GM19372 (cell line): ENCODE results near the gene LSM14B.
"Not testable (repeated sequence)": the region's sequence is repeated elsewhere in the genome, so short reads cannot be mapped to it uniquely, and the experiment has no call there.

Source experiments
- ATAC-seq: cut with Tn5 transposase; IDR thresholded peaks from one replicate; pipeline ENCODE4 v1.9.1; 2021; ENCODE audit warnings: mild to moderate bottlenecking, low read depth, moderate library complexity; ENCODE audit not compliant: unreplicated experiment

LSM14B gene

DNA sequence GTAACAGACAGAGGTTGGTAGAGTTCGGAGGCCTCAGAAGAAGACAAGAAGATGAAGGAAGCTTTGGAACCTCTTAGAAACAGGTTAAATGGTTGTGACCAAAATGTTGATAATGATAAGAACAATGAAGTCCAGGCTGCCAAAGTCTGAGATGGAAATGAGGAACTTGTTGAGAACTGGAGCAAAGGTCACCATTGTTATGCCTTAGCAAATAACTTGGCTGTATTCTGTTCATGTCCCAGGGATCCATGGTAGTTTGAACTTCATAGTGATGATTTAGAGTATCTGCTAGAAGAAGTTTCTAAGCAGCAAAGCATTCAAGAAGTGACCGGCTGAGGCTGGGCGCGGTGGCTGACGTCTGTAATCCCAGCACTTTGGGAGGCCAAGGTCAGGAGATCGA lies 11.1 kb upstream of the LSM14B start:
- ATAC-seq, result no peak

DNA sequence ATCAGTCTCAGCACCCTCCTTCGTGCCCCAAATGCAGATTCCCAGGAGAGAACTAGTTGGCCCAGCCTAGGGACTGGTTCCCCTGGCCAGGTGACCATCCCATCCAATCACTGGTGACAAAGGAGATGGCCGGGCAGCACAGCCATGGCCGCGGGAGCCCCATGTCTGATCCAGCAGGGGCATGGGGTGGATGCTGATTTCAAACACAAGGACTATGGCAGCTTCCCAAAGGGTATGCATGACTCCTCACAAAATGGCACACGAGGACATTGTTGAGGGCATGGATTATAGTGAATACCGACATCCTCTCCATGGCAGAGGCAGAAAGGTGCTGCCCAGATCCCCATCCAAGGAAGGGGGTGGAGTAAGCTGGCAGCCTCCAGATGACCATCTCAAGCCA lies 9.9 kb upstream of the LSM14B start:
- no peak for ATAC-seq

DNA sequence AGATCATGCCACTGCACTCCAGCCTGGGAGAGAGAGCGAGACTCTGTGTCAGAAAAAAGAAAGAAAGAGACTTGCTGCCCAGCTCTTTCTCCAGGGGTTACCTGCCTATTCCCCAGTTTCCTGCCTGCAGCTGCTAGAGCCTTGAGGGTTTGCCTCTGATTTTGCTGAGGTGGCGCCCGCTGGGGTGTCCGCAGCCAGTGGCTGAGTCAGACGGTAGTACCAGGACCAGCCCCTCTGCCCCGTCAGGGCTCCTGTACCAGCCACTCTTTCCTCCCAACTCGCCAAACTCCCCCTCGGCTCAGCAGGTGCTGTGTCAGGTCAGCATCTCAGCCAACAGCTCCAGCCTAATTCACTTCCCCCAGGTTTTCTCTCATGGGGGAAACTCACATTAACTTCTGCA lies 7.4 kb upstream of the LSM14B start:
- ATAC-seq, result no peak

- ATAC-seq, result not testable (repeated sequence)
Measured at GRCh38 chr20:62115800-62116407, 6.4 kb upstream of the LSM14B start.

- ATAC-seq, result no peak
Measured at GRCh38 chr20:62116558-62117361, 5.5 kb upstream of the LSM14B start.

DNA sequence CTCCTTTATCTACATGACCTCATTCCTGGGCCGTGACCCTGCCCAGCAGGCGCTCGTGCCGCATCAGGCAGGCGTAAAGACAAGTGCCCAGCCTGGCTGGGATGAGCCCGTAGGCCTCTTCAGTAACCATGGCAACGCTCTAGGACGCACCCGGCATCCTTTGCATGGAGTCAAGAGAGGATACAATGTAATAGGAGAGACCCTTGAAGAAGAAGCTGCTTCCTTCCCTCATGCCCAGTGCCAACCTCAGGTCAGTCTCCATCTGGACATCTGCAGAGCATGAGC lies 5.0 kb upstream of the LSM14B start:
- no peak for ATAC-seq

- no peak for ATAC-seq
Measured at GRCh38 chr20:62117658-62118057, 4.6 kb upstream of the LSM14B start.

DNA sequence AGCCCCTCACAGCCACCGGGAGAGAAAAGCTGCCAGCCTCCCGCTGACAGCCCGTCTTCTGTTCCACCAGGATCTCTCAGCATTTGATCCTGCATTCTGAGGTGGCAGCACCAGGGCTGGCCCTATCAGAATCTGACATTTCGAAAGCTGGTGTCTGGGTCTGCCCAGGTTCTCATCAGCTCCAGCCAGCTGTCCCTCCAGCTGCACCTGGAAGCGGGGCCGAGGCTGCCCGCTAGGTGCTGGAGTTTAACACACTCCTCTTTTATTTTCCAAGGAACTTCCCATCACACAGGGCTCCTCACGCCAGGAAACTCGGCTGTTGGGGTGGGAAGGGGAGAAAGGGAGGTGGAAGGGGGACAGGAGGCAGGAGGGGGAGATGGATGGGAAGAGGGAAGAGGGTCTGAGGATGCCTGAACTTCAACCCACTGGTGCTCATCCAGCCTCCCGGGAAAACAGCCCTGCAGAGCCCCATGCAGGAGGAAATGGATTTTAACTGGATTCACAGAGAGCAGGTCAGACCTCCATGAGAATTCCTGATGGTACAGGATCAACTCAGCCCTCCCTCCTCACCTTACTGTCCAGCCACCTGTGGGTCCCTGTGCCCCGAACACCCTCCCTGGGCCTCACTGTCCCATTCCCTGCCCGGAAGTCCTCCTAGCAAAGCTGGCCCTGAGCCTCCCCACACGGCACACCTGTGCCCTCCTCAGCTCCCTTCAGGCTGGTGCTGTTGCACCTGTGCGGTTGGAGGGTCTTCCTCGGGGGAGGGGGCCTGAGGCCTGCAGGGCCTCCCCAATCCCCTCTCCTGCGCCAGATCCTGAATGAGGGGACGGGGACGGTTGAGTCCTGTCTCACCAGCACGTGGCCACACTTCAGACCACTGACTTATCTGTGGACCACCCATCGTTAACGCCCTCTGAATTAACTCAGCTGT lies 3.9 kb upstream of the LSM14B start:
- ATAC-seq, result no peak

- ATAC-seq, result no peak
Measured at GRCh38 chr20:62119115-62119514, 3.2 kb upstream of the LSM14B start.

DNA sequence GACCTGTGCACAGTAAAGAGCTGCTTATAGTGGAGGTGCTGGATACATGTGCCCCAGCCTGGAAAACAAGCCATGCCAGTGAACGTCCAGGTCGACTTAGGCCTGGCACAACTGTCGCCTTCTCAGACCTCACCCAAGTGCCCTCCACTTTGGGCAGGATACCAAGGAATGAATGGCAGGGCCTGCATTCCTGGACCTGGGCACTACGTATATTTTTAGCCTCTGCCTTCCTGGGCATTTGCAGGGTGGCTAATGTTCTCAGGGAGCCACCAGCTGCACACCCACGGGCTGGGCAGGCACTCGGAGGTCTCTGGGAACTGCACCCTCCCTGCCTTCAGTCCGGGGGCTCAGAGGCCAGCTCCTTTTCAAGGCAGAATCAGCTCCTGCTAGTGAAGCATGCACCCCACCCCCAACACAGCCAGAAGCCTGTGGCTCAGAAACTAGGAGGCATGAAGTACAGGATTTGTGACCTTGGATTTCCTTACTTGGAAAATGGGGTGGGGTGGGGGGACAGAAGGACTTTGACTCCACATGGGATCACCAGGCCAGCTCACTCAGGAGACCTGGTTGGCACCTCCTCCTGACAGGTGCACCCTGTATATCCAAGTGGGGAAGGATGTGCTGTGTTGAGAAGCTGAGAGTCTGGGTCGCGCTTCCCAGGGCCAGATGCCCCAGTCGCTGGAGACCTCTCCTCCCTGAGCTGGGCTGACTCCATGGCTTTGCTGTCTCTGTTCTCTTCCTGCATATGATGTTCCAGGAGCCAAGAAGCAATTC lies 2.5 kb upstream of the LSM14B start:
- ATAC-seq, result no peak

GRCh38 chr20:62120365-62120762 lies 1.9 kb upstream of the LSM14B start:
- ATAC-seq, result no peak

- ATAC-seq, result peak; percentile 17
Measured at GRCh38 chr20:62120990-62121775, 1.1 kb upstream of the LSM14B start.

GRCh38 chr20:62122654-62123449 lies 577 bp downstream of the LSM14B start:
- peak; percentile 8 for ATAC-seq

DNA sequence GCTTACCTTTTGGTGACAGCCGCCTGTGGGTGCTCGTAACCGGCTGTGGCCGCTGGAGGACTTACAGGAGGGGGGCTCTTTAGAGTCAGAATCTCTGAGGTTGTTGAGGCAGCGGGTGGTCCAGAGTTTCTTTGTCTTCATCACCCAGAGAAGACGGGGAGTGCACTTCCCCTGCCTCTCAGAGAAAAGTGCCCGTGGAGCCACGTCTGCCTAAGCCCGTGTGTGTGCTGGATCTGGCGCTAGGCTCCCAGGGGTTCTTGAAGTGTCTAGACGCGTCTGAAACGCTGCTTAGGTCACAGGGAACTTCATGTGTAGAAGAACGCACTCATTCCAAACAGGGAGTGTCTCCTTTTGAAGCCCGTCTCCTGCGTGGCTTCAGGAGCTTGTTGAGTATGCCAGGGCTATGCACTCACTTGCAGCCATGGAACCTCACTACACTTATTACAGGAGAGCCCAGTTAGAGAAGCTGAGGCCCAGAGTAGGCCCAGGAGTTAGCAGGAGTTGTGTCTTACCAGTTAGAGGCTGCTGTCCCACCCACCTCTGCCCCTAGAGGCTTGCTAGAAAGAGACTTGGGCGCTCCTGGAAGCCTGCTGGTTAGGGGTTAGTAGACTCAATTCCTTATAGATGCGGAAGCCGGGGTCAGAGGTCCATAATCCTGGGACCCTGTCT lies 1.3 kb downstream of the LSM14B start:
- no peak for ATAC-seq

- no peak for ATAC-seq
Measured at GRCh38 chr20:62126141-62126540, 3.9 kb downstream of the LSM14B start.

- no peak for ATAC-seq
Measured at GRCh38 chr20:62127799-62128198, 5.5 kb downstream of the LSM14B start.

DNA sequence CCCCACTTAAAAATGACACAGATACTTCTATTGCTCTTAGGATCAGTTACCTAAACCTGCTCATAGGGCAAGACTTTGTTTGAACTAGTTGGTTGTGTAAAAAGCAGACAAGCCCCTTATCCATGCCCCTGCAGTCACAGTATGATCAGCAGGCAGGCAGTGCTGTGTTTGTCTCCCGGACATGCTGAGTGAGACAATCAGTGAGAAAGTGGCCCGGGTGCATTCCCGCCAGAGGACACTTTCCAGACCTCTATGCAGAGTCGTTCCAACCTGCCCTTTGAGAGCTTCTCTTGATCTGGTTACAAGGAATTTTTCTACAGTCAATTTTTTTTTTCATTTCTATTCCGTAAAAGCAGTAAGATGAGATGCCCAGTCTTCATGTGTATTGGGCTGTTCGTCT lies 6.2 kb downstream of the LSM14B start:
- ATAC-seq, result no peak

DNA sequence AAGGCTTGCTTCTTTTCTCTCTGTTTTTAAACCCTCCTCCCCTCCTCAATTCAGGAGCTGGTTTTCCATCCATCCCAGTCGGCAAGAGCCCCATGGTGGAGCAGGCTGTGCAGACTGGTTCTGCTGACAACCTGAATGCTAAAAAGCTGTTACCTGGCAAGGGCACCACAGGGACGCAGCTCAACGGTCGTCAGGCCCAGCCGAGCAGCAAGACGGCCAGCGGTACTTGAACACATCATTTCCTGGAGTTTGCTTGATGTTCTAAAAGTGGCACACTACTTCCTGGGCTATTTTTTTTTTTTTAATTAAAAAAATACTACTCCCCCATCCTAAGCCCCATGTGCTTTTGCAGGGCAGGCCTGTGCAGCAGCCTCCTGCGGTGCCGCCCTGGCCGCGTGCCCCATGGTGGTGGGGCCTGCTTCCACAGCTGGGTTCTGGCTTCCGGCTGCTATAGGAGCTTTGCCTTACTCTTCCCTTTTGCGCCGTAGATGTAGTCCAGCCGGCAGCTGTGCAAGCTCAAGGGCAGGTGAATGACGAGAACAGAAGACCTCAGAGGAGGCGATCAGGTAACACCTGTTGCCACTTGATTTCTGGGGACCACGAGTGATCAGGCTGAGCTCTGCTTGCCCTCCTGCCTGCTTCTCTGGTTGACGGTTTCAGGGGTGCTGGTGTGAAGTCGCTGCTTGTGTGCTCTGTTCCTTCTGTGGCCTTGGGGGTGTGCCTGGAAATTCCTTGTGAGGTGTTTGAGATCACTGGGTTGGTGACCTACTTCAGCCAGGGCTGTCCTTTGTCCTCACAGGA lies 7.7 kb downstream of the LSM14B start:
- ATAC-seq, result no peak
